UCSD-AML1 (cell line): ENCODE data around the gene DVL3.
"Not testable (repeated sequence)": the region's sequence is repeated elsewhere in the genome, so short reads cannot be mapped to it uniquely, and the experiment has no call there.

Source experiments
- DNase-seq: peaks from one replicate; lab custom pipeline; 2025; ENCODE audit not compliant: unreplicated experiment; lab: John Stamatoyannopoulos, UW

Gene DVL3

GRCh38 chr3:184154885-184155643 is at the start of gene DVL3:
Gene DVL3, plus strand, starts transcription at chr3:184155377. Its CDS starts 259 bp downstream, at chr3:184155636.
- peak; percentile 79 for DNase-seq

- no peak for DNase-seq
Observed at GRCh38 chr3:184110316-184110725, 44.9 kb upstream of the DVL3 start.

GRCh38 chr3:184116017-184116416 is 39.2 kb upstream of the DVL3 start:
- DNase-seq: no peak

- DNase-seq: no peak
Observed at GRCh38 chr3:184117636-184118035, 37.5 kb upstream of the DVL3 start.

GRCh38 chr3:184121031-184121430 is 34.1 kb upstream of the DVL3 start:
- DNase-seq: not testable (repeated sequence)

GRCh38 chr3:184126006-184126405 is 29.2 kb upstream of the DVL3 start:
- no peak for DNase-seq

- peak; percentile 42 for DNase-seq
Observed at GRCh38 chr3:184129012-184129411, 26.2 kb upstream of the DVL3 start.

- DNase-seq: no peak
Observed at GRCh38 chr3:184132945-184133344, 22.2 kb upstream of the DVL3 start.

- DNase-seq: peak; percentile 86
Observed at GRCh38 chr3:184133840-184134745, 21.1 kb upstream of the DVL3 start.

- DNase-seq: no peak
Observed at GRCh38 chr3:184134746-184135148, 20.4 kb upstream of the DVL3 start.

GRCh38 chr3:184135149-184135910 is 19.8 kb upstream of the DVL3 start, which contains the start of gene EIF2B5:
Gene EIF2B5, plus strand, starts transcription at chr3:184135358. Its CDS starts 28 bp downstream, at chr3:184135386.
- peak; percentile 90 for DNase-seq

- DNase-seq: no peak
Observed at GRCh38 chr3:184135911-184136260, 19.3 kb upstream of the DVL3 start.

GRCh38 chr3:184140436-184140835 is 14.7 kb upstream of the DVL3 start:
- DNase-seq: no peak

GRCh38 chr3:184142199-184142598 is 13.0 kb upstream of the DVL3 start:
- no peak for DNase-seq

- no peak for DNase-seq
Observed at GRCh38 chr3:184143327-184143726, 11.8 kb upstream of the DVL3 start.

- DNase-seq: no peak
Observed at GRCh38 chr3:184144505-184144904, 10.7 kb upstream of the DVL3 start.

GRCh38 chr3:184145111-184145524 is 10.1 kb upstream of the DVL3 start:
- peak; percentile 24 for DNase-seq

GRCh38 chr3:184145751-184146270 is 9.4 kb upstream of the DVL3 start:
- no peak for DNase-seq

- no peak for DNase-seq
Observed at GRCh38 chr3:184148076-184148475, 7.1 kb upstream of the DVL3 start.

- no peak for DNase-seq
Observed at GRCh38 chr3:184149123-184149522, 6.1 kb upstream of the DVL3 start.

- peak; percentile 21 for DNase-seq
Observed at GRCh38 chr3:184149770-184150169, 5.4 kb upstream of the DVL3 start.
